IPS-NIHi7 (cell line): ENCODE measurements around the gene RGPD8.
"Not testable (repeated sequence)": the region's sequence is repeated elsewhere in the genome, so short reads cannot be mapped to it uniquely, and the experiment has no call there.

Experiments
- DNase-seq: peaks from one replicate; pipeline ENCODE4 v3.0.0; 2012; ENCODE audit warnings: mixed read lengths; ENCODE audit errors: extremely low spot score

RGPD8 gene

GRCh38 chr2:112435716-112436431 lies 2.4 kb upstream of the RGPD8 start:
- DNase-seq: not testable (repeated sequence)

GRCh38 chr2:112434890-112435715 lies 1.7 kb upstream of the RGPD8 start:
- DNase-seq: not testable (repeated sequence)

- DNase-seq: no peak
These were observed 686 bp upstream of the RGPD8 start for GRCh38 chr2:112433932-112434730.

- not testable (repeated sequence) for DNase-seq
These were observed 538 bp downstream of the RGPD8 start for GRCh38 chr2:112432735-112433479.

- not testable (repeated sequence) for DNase-seq
These were observed 1.1 kb downstream of the RGPD8 start for GRCh38 chr2:112432390-112432734.

GRCh38 chr2:112431587-112432295 lies 1.7 kb downstream of the RGPD8 start:
- not testable (repeated sequence) for DNase-seq

GRCh38 chr2:112424553-112424952 lies 8.9 kb downstream of the RGPD8 start:
- not testable (repeated sequence) for DNase-seq

- DNase-seq: not testable (repeated sequence)
These were observed 16.6 kb downstream of the RGPD8 start for GRCh38 chr2:112416860-112417259.

GRCh38 chr2:112360055-112360454 lies 73.4 kb downstream of the RGPD8 start:
- DNase-seq: not testable (repeated sequence)

- DNase-seq: not testable (repeated sequence)
These were observed 79.1 kb downstream of the RGPD8 start for GRCh38 chr2:112354335-112354734.

- not testable (repeated sequence) for DNase-seq
These were observed 80.4 kb downstream of the RGPD8 start for GRCh38 chr2:112352809-112353603.

- not testable (repeated sequence) for DNase-seq
These were observed 81.2 kb downstream of the RGPD8 start for GRCh38 chr2:112352292-112352691.

- DNase-seq: no peak
These were observed 88.1 kb downstream of the RGPD8 start for GRCh38 chr2:112345030-112346027.

GRCh38 chr2:112343827-112344585 lies 89.4 kb downstream of the RGPD8 start:
- DNase-seq: no peak

GRCh38 chr2:112342067-112342550 lies 91.3 kb downstream of the RGPD8 start:
- DNase-seq: no peak

- no peak for DNase-seq
These were observed 92.8 kb downstream of the RGPD8 start for GRCh38 chr2:112340475-112341267.

- no peak for DNase-seq
These were observed 93.5 kb downstream of the RGPD8 start for GRCh38 chr2:112339986-112340385.
